ENCODE measurements around the gene NDE1.

DNA sequence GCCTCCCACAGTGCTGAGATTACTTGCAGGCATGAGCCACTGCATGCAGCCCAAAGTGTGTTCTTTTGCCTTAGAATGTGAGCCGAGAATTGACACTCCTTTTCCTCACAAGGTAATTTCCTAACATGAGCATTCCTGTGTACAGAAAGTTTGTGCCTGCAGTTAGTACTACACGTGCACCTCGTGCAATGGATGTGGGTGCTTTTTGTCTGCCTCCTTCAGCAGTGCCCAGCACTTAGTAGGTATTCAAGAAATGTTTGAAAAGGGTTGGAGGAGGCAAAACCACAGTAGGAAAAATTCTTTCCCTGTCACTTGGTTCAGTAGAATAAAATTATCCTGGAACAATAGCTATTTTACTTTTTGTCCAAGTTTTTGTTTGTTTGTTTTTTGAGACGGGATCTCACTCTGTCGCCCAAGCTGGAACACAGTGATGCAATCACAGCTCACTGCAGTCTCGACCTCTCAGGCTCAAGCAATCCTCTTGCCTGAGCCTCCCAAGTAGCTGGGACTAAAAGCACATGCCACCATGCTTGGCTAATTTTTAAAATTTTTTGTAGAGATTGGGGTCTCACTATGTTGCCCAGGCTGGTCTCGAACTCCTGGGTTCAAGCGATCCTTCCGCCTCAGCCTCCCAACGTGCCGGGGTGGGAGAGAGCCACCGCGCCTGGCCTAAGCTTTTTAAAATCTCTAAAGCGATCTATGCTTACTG lies 2.4 kb downstream of the NDE1 start:
- TF ChIP-seq CHD1 (IDR thresholded peaks at IDR 0.05; ENCODE audit: low read depth, low read length) (no peak), EZH2 (IDR thresholded peaks at IDR 0.05; ENCODE audit: low read depth, low read length, severe bottlenecking) (no peak)
- TF ChIP-seq, protein P1, sequence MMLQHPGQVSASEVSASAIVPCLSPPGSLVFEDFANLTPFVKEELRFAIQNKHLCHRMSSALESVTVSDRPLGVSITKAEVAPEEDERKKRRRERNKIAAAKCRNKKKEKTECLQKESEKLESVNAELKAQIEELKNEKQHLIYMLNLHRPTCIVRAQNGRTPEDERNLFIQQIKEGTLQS (IDR thresholded peaks at IDR 0.05; ENCODE audit: insufficient read depth, low read depth, low read length): no peak
- TF ChIP-seq, protein P2, sequence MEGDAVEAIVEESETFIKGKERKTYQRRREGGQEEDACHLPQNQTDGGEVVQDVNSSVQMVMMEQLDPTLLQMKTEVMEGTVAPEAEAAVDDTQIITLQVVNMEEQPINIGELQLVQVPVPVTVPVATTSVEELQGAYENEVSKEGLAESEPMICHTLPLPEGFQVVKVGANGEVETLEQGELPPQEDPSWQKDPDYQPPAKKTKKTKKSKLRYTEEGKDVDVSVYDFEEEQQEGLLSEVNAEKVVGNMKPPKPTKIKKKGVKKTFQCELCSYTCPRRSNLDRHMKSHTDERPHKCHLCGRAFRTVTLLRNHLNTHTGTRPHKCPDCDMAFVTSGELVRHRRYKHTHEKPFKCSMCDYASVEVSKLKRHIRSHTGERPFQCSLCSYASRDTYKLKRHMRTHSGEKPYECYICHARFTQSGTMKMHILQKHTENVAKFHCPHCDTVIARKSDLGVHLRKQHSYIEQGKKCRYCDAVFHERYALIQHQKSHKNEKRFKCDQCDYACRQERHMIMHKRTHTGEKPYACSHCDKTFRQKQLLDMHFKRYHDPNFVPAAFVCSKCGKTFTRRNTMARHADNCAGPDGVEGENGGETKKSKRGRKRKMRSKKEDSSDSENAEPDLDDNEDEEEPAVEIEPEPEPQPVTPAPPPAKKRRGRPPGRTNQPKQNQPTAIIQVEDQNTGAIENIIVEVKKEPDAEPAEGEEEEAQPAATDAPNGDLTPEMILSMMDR (IDR thresholded peaks at IDR 0.05; ENCODE audit: control extremely low read depth in 1 of 3, insufficient read depth in 1 of 3, low read depth in 1 of 3, low read length in 3 of 3): no peak

All from H1 (cell line).